GM12878 (cell line): Measurements from ENCODE around the gene MTFR2. TPM values are rescaled to one million over a fixed set of nuclear protein-coding genes. Genes with fewer than 3 reads are reported as not detected.

ENCODE experiments used
- ATAC-seq: fragments of 200-7000 bp; cut with Tn5 transposase; 3 replicates; pipeline ENCODE4 v1.9.1; 2020; ENCODE audit warnings: mild to moderate bottlenecking, moderate library complexity
- BruUV-seq: library from RNA; stranded (reverse); fragments of 400-500 nt; replicated peaks from 2 replicates; lab custom pipeline; 2021; lab: Mats Ljungman, UMichigan
- CTCF ChIA-PET: fragments of 300-600 bp; sonication (Branson Sonifier 250); formaldehyde crosslinking; extraction: SDS; loops from one replicate; lab custom pipeline; 2021; ENCODE audit warnings: inconsistent platforms; lab: Yijun Ruan, JAX
- POLR2A ChIA-PET: fragments of 350-600 bp; formaldehyde crosslinking; extraction: SDS; loops from one replicate; lab custom pipeline; 2021; ENCODE audit warnings: inconsistent platforms; lab: Charles Lee
- RAD21 ChIA-PET: fragments of 300-600 bp; sonication (Branson Sonifier 250); formaldehyde crosslinking; loops from one replicate; lab custom pipeline; 2023; ENCODE audit warnings: antibody characterized with exemption; ENCODE audit not compliant: unreplicated experiment; lab: Charles Lee
- SMC1A ChIA-PET: fragments of 300-600 bp; sonication (Branson Sonifier 250); formaldehyde crosslinking; loops from one replicate; lab custom pipeline; 2023; ENCODE audit not compliant: unreplicated experiment, uncharacterized antibody; lab: Charles Lee
- DNase-seq: peaks from one replicate; pipeline ENCODE4 v3.0.0-alpha.2; 2011; ENCODE audit warnings: low read depth, low spot score
- FAIRE-seq: peaks from 3 replicates; lab custom pipeline; 2011; peaks lifted over from hg19 to GRCh38; lab: Jason Lieb, UNC
- H2AFZ ChIP-seq: 2 replicates; pipeline ENCODE4 v1.6.0; 2011; ENCODE audit warnings: low read depth, low read length, control low read depth; ENCODE audit not compliant: control insufficient read depth
- H3K27ac ChIP-seq: 2 replicates; pipeline ENCODE4 v1.5.1; 2011; ENCODE audit warnings: control low read depth; ENCODE audit not compliant: control insufficient read depth, insufficient read depth
- H3K27me3 ChIP-seq, 2 experiments: replicated peaks in 1 of 2; 2 replicates each; pipeline versions ENCODE4 v1.6.0 to v1.6.1; 2011; ENCODE audit warnings: low read length in 1 of 2; ENCODE audit not compliant: control insufficient read depth in 2 of 2, insufficient read depth in 2 of 2
- H3K36me3 ChIP-seq, 2 experiments: 2 replicates each; pipeline ENCODE4 v1.5.1; 2011; ENCODE audit warnings: low read length in 1 of 2; ENCODE audit not compliant: control insufficient read depth in 2 of 2, insufficient read depth in 2 of 2
- H3K4me1 ChIP-seq: 2 replicates; pipeline ENCODE4 v1.6.1; 2011; ENCODE audit warnings: mild to moderate bottlenecking, low read length, moderate library complexity, mixed read lengths; ENCODE audit not compliant: control insufficient read depth, insufficient read depth
- H3K4me2 ChIP-seq: 2 replicates; pipeline ENCODE4 v1.6.0; 2011; ENCODE audit warnings: control low read depth; ENCODE audit not compliant: control insufficient read depth, insufficient read depth
- H3K4me3 ChIP-seq: fragments of 200-600 bp; sonication (generic); 2 replicates; pipeline ENCODE4 v1.5.1; 2016
- H3K79me2 ChIP-seq: 2 replicates; pipeline ENCODE4 v1.6.0; 2011; ENCODE audit warnings: low read length; ENCODE audit not compliant: control insufficient read depth, insufficient read depth
- H3K9ac ChIP-seq: 2 replicates; pipeline ENCODE4 v1.8.0; 2011; ENCODE audit warnings: low read length, control low read depth, mixed read lengths; ENCODE audit not compliant: control insufficient read depth, insufficient read depth
- H3K9me3 ChIP-seq: replicated peaks from 3 replicates; pipeline ENCODE4 v1.5.1; 2011; ENCODE audit warnings: mild to moderate bottlenecking, low read length; ENCODE audit not compliant: control insufficient read depth, insufficient read depth
- H4K20me1 ChIP-seq: 2 replicates; pipeline ENCODE4 v1.6.0; 2011; ENCODE audit not compliant: control insufficient read depth, insufficient read depth
- CREB1 ChIP-seq: IDR thresholded peaks from 2 replicates; pipeline ENCODE4 v1.6.1; 2012; ENCODE audit warnings: low read depth, mild to moderate bottlenecking, inconsistent platforms
- CTCF ChIP-seq, 3 experiments: IDR thresholded peaks in 2 of 3; conservative IDR thresholded peaks in 1 of 3; 2 replicates each; pipeline ENCODE4 v1.5.1; 2011; ENCODE audit warnings: low read depth in 3 of 3, low read length in 3 of 3, mild to moderate bottlenecking in 3 of 3, control low read depth in 2 of 3, moderate library complexity in 2 of 3, inconsistent platforms in 1 of 3, mixed read lengths in 1 of 3; ENCODE audit not compliant: control insufficient read depth in 2 of 3, insufficient read depth in 1 of 3; ENCODE audit errors: extremely low read depth in 1 of 3
- EP300 ChIP-seq, 2 experiments: fragments of 150-350 bp in 1 of 2; IDR thresholded peaks; 2 replicates each; pipeline ENCODE4 v1.6.1; 2011 to 2012; ENCODE audit warnings: low read depth in 2 of 2, low read length in 2 of 2, borderline replicate concordance in 1 of 2, improper control_type of control experiment in 1 of 2, inconsistent platforms in 1 of 2; ENCODE audit not compliant: control insufficient read depth in 1 of 2
- MTA2 ChIP-seq: fragments of 450-650 bp; IDR thresholded peaks from 2 replicates; pipeline ENCODE4 v1.6.1; 2016; ENCODE audit warnings: low read depth, mild to moderate bottlenecking, moderate library complexity
- PAX8 ChIP-seq: fragments of 450-650 bp; IDR thresholded peaks from 2 replicates; pipeline ENCODE4 v1.6.1; 2017; ENCODE audit warnings: mild to moderate bottlenecking, moderate library complexity
- RAD51 ChIP-seq: fragments of 450-650 bp; IDR thresholded peaks from 2 replicates; pipeline ENCODE4 v1.6.1; 2016; ENCODE audit warnings: moderate library complexity, mild to moderate bottlenecking, inconsistent platforms
- STAT3 ChIP-seq: IDR thresholded peaks from 2 replicates; pipeline ENCODE4 v1.6.1; 2011; ENCODE audit warnings: low read depth, low read length, improper control_type of control experiment
- whole genome bisulfite sequencing: methylation state at CpG from one replicate; pipeline ENCODE4 v1.1.6; 2016; ENCODE audit warnings: low lambda C conversion rate; ENCODE audit not compliant: insufficient replicate concordance, insufficient coverage; ENCODE audit errors: missing lambda C conversion rate; 5-methylcytosine and 5-hydroxymethylcytosine counted together
- in situ Hi-C: fragments of 300-500 bp; cut with MboI; formaldehyde crosslinking; loops from 9 replicates; pipeline ENCODE4 v1.14.3; 2018; ENCODE audit warnings: mixed read lengths
- intact Hi-C: fragments of 100-400 bp; cut with micrococcal nuclease; formaldehyde crosslinking; loops from one replicate; pipeline ENCODE4 v1.14.2; 2022; ENCODE audit not compliant: unreplicated experiment
- polyA plus RNA-seq, 11 experiments: library from polyadenylated mRNA; depleted of rRNA in 4 of 11; unstranded in 6 of 11; stranded (reverse) in 5 of 11; fragments of >200 nt; fragmentation: Nextera tagmentation in 4 of 11; fragmentation: Illumina TruSeq in 1 of 11; extraction: Ambion mirVana in 4 of 11; extraction: Trizol in 1 of 11; gene quantifications; 1 replicate in 1 of 11; 2 replicates in 10 of 11; pipeline versions ENCODE4 v1.2.1 to v1.2.3, GENCODE V29; 2011 to 2016; ENCODE audit warnings: inconsistent platforms in 2 of 11, missing spikeins in 2 of 11, low read depth in 1 of 11
- total RNA-seq, 4 experiments: library from RNA; depleted of rRNA in 3 of 4; stranded (reverse); fragments of >200 nt in 3 of 4; fragmentation: Illumina TruSeq in 1 of 4; extraction: Trizol in 1 of 4; gene quantifications; 2 replicates each; pipeline versions ENCODE4 v1.2.1 to v1.2.3, GENCODE V29; 2013 to 2021

Gene MTFR2
- total and polyA plus RNA-seq, 10 of the 15 experiments (the other 5 are each of a cell fraction or from before 2014, with no cell fraction given): 7.3 to 33.5 (median 25.3) TPM

- in situ Hi-C loops (no loop called here), intact Hi-C loops (no loop called here)
- Histone ChIP-seq H3K27me3 (no peaks in the 10 kb centered on the region), H3K4me2 (no peak overlapping the region), H3K27ac (no peak overlapping the region), H3K4me3 (no peak overlapping the region), H3K9me3 (no peaks in the 10 kb centered on the region), H4K20me1 (no peaks in the 10 kb centered on the region), H3K36me3 (peaks cover 0 to 8% of the 10 kb centered on the region in 2 experiments; a peak in 2 of 4 replicates), H3K79me2 (peaks cover 9% of the 10 kb centered on the region), H3K9ac (no peak overlapping the region), H3K4me1 (no peaks in the 10 kb centered on the region)
- CTCF ChIA-PET: interaction anchor here (1.5 kb wide), 1 partner anchor 18 kb away, joined by 7 read pairs; no protein-coding TSS in a partner anchor
- POLR2A ChIA-PET: interaction anchor here (0.7 kb wide), 1 partner anchor 42 kb away, joined by 4 read pairs; no protein-coding TSS in a partner anchor
- no peak for FAIRE-seq
- RAD21 ChIA-PET: no interaction called here
- SMC1A ChIA-PET: interaction anchor here (1.5 kb wide), 1 partner anchor 17 kb away, joined by 6 read pairs; no protein-coding TSS in a partner anchor
- no peak for ATAC-seq
- TF ChIP-seq EP300 (IDR thresholded peaks at IDR 0.05; ENCODE audit: borderline replicate concordance in 1 of 2, control insufficient read depth in 1 of 2, low read depth in 2 of 2, low read length in 2 of 2): no peak
- no peak for TF ChIP-seq PAX8
- no peak for TF ChIP-seq RAD51
- TF ChIP-seq MTA2: no peak
- no peak for TF ChIP-seq CTCF (IDR thresholded peaks at IDR 0.05 in 2 of 3, conservative IDR thresholded peaks at IDR 0.05 in 1 of 3; ENCODE audit: control insufficient read depth in 2 of 3, extremely low read depth in 1 of 3, insufficient read depth in 1 of 3, low read depth in 3 of 3, low read length in 3 of 3)
- no peak for TF ChIP-seq CREB1
- TF ChIP-seq STAT3: no peak
- TF ChIP-seq, all 136 proteins: peak for 0
- no TSS peak for BruUV-seq
- H2AFZ ChIP-seq: no peak overlapping the region
- DNase-seq: no peak
- WGBS: over 99% methylated on average over 5 of the region's 5 CpGs
These were observed 6.0 kb downstream of the MTFR2 start for GRCh38 chr6:136244061-136244616.
